GM19238 (cell line): Measurements from ENCODE around the gene CFAP126.
"Not testable (repeated sequence)": the region's sequence is repeated elsewhere in the genome, so short reads cannot be mapped to it uniquely, and the experiment has no call there.

Experiments
- DNase-seq: peaks from one replicate; pipeline ENCODE4 v3.0.0; 2011; ENCODE audit warnings: low spot score; ENCODE audit not compliant: insufficient read length

CFAP126 gene

GRCh38 chr1:161367684-161368400, at the start of gene CFAP126:
TSS of gene CFAP126 (minus strand) at chr1:161367876. CDS start at chr1:161367868, 8 bp downstream.
- DNase-seq = peak; percentile 71

- not testable (repeated sequence) for DNase-seq
Observed at GRCh38 chr1:161413050-161413449, 45.4 kb upstream of the CFAP126 start.

GRCh38 chr1:161410636-161410970, 42.9 kb upstream of the CFAP126 start:
- not testable (repeated sequence) for DNase-seq

GRCh38 chr1:161409848-161410635, 42.4 kb upstream of the CFAP126 start:
- DNase-seq = not testable (repeated sequence)

- no peak for DNase-seq
Observed at GRCh38 chr1:161408429-161409052, 40.9 kb upstream of the CFAP126 start.

GRCh38 chr1:161407451-161407985, 39.8 kb upstream of the CFAP126 start:
- no peak for DNase-seq

- not testable (repeated sequence) for DNase-seq
Observed at GRCh38 chr1:161406551-161406950, 38.9 kb upstream of the CFAP126 start.

GRCh38 chr1:161404051-161404597, 36.4 kb upstream of the CFAP126 start:
- DNase-seq = no peak

GRCh38 chr1:161402446-161402845, 34.8 kb upstream of the CFAP126 start:
- DNase-seq = no peak

GRCh38 chr1:161399257-161399998, 31.8 kb upstream of the CFAP126 start:
- DNase-seq = peak; percentile 76

- no peak for DNase-seq
Observed at GRCh38 chr1:161398900-161399256, 31.2 kb upstream of the CFAP126 start.

- DNase-seq = not testable (repeated sequence)
Observed at GRCh38 chr1:161397038-161397437, 29.4 kb upstream of the CFAP126 start.

GRCh38 chr1:161393151-161393550, 25.5 kb upstream of the CFAP126 start:
- no peak for DNase-seq

- no peak for DNase-seq
Observed at GRCh38 chr1:161391611-161392010, 23.9 kb upstream of the CFAP126 start.

- DNase-seq = not testable (repeated sequence)
Observed at GRCh38 chr1:161391136-161391535, 23.5 kb upstream of the CFAP126 start.

- no peak for DNase-seq
Observed at GRCh38 chr1:161390559-161390858, 22.8 kb upstream of the CFAP126 start.

- DNase-seq = peak; percentile 77
Observed at GRCh38 chr1:161389691-161390558, 22.2 kb upstream of the CFAP126 start.

GRCh38 chr1:161389158-161389557, 21.5 kb upstream of the CFAP126 start:
- DNase-seq = not testable (repeated sequence)

- no peak for DNase-seq
Observed at GRCh38 chr1:161388639-161389038, 21.0 kb upstream of the CFAP126 start.
